C4-2B (cell line): ENCODE results near the gene IMPDH2.

Experiments used
- H3K27ac ChIP-seq: fragments of 450-650 bp; 2 replicates; pipeline ENCODE4 v1.5.1; 2017
- CTCF ChIP-seq: fragments of 450-650 bp; conservative IDR thresholded peaks from 2 replicates; pipeline ENCODE4 v1.5.1; 2017; ENCODE audit warnings: mild to moderate bottlenecking
- ZFX ChIP-seq: fragments of 450-650 bp; IDR thresholded peaks from 2 replicates; pipeline ENCODE4 v1.6.1; 2017

IMPDH2 gene

GRCh38 chr3:49026536-49026935 is 2.7 kb downstream of the IMPDH2 start:
- no peak overlapping the region for H3K27ac ChIP-seq
- TF ChIP-seq CTCF (no peak), ZFX (no peak)

GRCh38 chr3:49025793-49026520 is 3.2 kb downstream of the IMPDH2 start:
- TF ChIP-seq CTCF = no peak
- TF ChIP-seq ZFX = no peak
- H3K27ac ChIP-seq = no peak overlapping the region

- TF ChIP-seq ZFX = no peak
- no peak for TF ChIP-seq CTCF
- 0 out of 2 replicates have a peak overlapping the region, but pooled peaks have one; percentile 2 for H3K27ac ChIP-seq
Observed at GRCh38 chr3:49025005-49025792, 4.0 kb downstream of the IMPDH2 start.

GRCh38 chr3:49024449-49024848 is 4.7 kb downstream of the IMPDH2 start:
- TF ChIP-seq CTCF (no peak), ZFX (no peak)
- H3K27ac ChIP-seq = no peak overlapping the region

- TF ChIP-seq CTCF = no peak
- peak overlapping the region; percentile 98; the same call in 1 of the 2 replicates for H3K27ac ChIP-seq
Observed at GRCh38 chr3:49023775-49024174, 5.4 kb downstream of the IMPDH2 start.

- peak overlapping the region; percentile 98 for H3K27ac ChIP-seq
- TF ChIP-seq ZFX (no peak), CTCF (no peak)
Observed at GRCh38 chr3:49022688-49023171, 6.5 kb downstream of the IMPDH2 start.
